Thyroid gland (tissue), 4 donors: Measurements from ENCODE around the gene TROAP. TPM values are rescaled to one million over a fixed set of nuclear protein-coding genes. Genes with fewer than 3 reads are reported as not detected.

Experiments used
- DNase-seq, 2 donors: peaks; one replicate each; pipeline ENCODE4 v3.0.0-alpha.2; 2019
- H3K27ac ChIP-seq, 3 donors: fragments of 200-600 bp; sonication (generic); 1 replicate in 2 of 3; 2 replicates in 1 of 3; pipeline ENCODE4 v1.5.1; 2016 to 2019; ENCODE audit warnings: mild to moderate bottlenecking in 1 of 3, moderate library complexity in 1 of 3
- H3K27me3 ChIP-seq: fragments of 200-600 bp; sonication (generic); one replicate; pipeline ENCODE4 v1.5.1; 2019
- H3K36me3 ChIP-seq, 2 donors: fragments of 200-600 bp; sonication (generic); one replicate each; pipeline ENCODE4 v1.5.1; 2016 to 2019
- H3K4me1 ChIP-seq, 2 donors: fragments of 200-600 bp; sonication (generic); one replicate each; pipeline ENCODE4 v1.5.1; 2017 to 2019
- H3K4me3 ChIP-seq, 3 donors: fragments of 200-600 bp; sonication (generic); replicated peaks in 1 of 3; 1 replicate in 2 of 3; 2 replicates in 1 of 3; pipeline ENCODE4 v1.5.1; 2016; ENCODE audit warnings: mild to moderate bottlenecking in 1 of 3
- H3K9me3 ChIP-seq: fragments of 200-600 bp; sonication (generic); one replicate; pipeline ENCODE4 v1.5.1; 2017
- POLR2A ChIP-seq, 2 donors: fragments of 450-650 bp; IDR thresholded peaks; one replicate each; pipeline ENCODE4 v1.6.1; 2017; ENCODE audit warnings: antibody characterized with exemption in 2 of 2, mild to moderate bottlenecking in 2 of 2, moderate library complexity in 1 of 2
- WGBS, 2 donors: methylation state at CpG; one replicate each; pipeline ENCODE4 v1.1.5; 2017; 5-methylcytosine and 5-hydroxymethylcytosine counted together
- intact Hi-C: fragments of 100-400 bp; cut with DNase I; formaldehyde crosslinking; loops from one replicate; pipeline ENCODE4 v1.15.1; 2023
- total RNA-seq, 4 donors: library from RNA; depleted of rRNA; stranded (reverse); fragments of >200 nt; gene quantifications; one replicate each; pipeline ENCODE4 v1.2.3, GENCODE V29; 2016
- TF ChIP-seq, protein P1 (sequence below), 6 experiments: fragments of 200-600 bp in 3 of 6; fragments of 450-650 bp in 3 of 6; sonication (generic) in 3 of 6; IDR thresholded peaks; one replicate each; pipeline ENCODE4 v1.5.1; 2016 to 2019; ENCODE audit warnings: antibody characterized with exemption in 6 of 6, mild to moderate bottlenecking in 2 of 6, inconsistent platforms in 1 of 6, moderate library complexity in 1 of 6

The TROAP gene
- total RNA-seq, 4 donors from 2014 or later: 0.56 to 2.6 (median 0.96) TPM; not detected in 1

DNA sequence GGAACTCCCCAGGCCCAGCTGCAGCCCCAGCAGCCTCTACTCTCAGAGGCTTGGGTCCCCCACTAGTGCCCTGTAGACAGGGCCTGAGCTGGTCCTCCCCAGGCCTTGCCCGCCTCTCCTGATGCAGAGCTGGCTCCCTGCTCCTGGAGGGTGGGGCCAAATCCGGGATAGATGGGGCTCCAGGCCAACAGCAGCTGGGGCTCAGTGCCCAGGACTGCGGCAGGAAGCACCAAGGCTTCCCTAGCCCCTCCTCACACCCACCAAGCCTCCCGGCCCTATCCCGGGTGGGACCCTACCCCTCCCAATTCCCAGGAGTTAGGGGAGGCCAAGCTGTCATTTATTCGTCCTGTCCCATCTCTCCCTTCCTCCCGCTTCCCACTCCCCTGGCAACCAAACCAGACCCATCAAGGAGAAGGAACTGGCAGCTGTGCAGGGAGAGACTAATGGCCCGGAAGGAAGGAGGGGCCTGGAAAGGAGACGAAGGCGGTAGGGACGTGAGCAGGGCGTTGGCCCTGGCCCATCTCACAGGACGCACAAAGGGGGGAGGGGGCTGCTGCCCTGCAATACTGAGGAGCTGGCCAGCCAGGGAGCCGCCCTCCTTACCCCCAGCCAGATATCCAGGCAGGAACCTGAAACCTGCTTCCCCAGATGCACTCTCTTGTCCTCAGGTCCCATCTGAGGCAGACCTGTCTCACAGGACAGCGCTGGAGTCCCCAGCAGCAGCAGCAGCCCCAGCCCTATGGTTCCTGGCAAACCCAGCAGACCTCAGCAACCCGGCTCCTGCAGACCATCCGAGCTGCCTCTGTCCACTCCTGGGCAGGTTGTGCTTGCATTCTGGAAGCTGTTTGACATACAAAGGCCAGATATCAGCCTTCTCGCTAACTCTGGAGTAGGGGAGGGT lies 29.7 kb upstream of the TROAP start:
- intact Hi-C loops: loop anchor here (5.0 kb wide), 1 partner anchor 39 kb away; no protein-coding TSS in a partner anchor
- no peak for DNase-seq
- Histone ChIP-seq H3K27ac (no peak overlapping the region), H3K4me1 (peaks cover 18 to 22% of the 10 kb centered on the region in 2 donors), H3K4me3 (no peak overlapping the region), H3K27me3 (peaks cover 12% of the 10 kb centered on the region), H3K36me3 (no peaks in the 10 kb centered on the region), H3K9me3 (no peaks in the 10 kb centered on the region)
- TF ChIP-seq, protein P1, sequence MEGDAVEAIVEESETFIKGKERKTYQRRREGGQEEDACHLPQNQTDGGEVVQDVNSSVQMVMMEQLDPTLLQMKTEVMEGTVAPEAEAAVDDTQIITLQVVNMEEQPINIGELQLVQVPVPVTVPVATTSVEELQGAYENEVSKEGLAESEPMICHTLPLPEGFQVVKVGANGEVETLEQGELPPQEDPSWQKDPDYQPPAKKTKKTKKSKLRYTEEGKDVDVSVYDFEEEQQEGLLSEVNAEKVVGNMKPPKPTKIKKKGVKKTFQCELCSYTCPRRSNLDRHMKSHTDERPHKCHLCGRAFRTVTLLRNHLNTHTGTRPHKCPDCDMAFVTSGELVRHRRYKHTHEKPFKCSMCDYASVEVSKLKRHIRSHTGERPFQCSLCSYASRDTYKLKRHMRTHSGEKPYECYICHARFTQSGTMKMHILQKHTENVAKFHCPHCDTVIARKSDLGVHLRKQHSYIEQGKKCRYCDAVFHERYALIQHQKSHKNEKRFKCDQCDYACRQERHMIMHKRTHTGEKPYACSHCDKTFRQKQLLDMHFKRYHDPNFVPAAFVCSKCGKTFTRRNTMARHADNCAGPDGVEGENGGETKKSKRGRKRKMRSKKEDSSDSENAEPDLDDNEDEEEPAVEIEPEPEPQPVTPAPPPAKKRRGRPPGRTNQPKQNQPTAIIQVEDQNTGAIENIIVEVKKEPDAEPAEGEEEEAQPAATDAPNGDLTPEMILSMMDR (IDR thresholded peaks at IDR 0.05): no peak
- 40 to 61% methylated on average over 14 to 15 of the region's 18 CpGs for WGBS, 2 donors

DNA sequence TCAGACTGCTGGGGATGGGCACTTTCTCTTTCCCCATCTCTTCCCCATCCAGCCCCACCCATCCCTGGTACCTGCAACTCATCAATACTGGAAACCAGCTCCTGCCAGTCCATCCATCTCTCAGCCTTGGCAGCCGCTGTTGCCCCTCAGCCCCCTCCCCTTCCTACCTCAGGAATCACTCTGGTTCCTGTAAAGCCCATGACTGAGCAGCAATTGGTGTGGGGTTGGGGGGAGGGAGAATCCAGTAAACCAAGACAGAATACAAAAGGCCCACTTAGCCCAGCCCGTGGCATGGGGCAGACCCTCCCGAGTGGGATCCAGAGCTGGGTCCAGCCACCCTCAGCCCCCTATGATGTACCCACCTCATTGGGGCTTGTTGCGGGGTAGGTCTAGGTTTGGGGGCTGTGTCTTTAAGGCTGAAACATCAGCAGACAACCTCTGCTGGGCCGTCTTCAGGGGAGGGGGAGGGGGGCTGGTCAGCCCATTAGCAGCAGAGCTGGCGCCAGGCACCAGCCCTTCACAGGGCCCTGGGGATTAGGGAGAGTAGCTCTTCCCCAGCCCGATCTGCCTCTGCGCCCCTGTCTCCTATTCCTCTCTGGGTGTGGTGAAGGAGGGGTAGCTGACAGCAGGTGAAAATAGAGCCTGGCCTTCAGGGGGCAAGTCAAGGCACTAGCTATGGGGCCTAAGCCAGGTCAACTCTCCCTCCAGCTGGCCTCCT lies 28.8 kb upstream of the TROAP start:
- Histone ChIP-seq H3K27ac (no peak overlapping the region), H3K4me3 (no peak overlapping the region), H3K9me3 (no peaks in the 10 kb centered on the region), H3K36me3 (no peaks in the 10 kb centered on the region), H3K4me1 (peaks cover 18 to 22% of the 10 kb centered on the region in 2 donors), H3K27me3 (peaks cover 16% of the 10 kb centered on the region)
- TF ChIP-seq POLR2A (IDR thresholded peaks at IDR 0.05): no peak
- TF ChIP-seq, protein P1 (IDR thresholded peaks at IDR 0.05): no peak
- DNase-seq: no peak
- 88 to 92% methylated on average over 7 to 8 of the region's 8 CpGs for WGBS, 2 donors
- intact Hi-C loops: loop anchor here (5.0 kb wide), 1 partner anchor 38 kb away; no protein-coding TSS in a partner anchor

DNA sequence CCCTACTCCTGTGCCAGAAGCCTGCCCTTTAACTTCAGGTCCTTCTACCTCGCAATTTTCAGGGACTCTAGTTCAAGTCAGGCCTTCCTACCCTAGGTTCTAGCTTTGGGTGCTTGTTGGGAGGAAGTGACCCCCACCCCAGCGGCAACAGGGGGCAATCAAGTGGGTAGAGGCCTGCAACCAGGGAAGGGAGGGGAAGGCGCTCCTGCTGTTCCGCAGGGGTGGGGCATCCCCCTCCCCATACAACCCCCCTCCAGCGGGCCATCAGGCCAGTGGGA lies 28.3 kb upstream of the TROAP start:
- intact Hi-C loops: loop anchor here (5.0 kb wide), 1 partner anchor 38 kb away; no protein-coding TSS in a partner anchor
- 59 to 64% methylated on average over 2 to 3 of the region's 5 CpGs for WGBS, 2 donors

DNA sequence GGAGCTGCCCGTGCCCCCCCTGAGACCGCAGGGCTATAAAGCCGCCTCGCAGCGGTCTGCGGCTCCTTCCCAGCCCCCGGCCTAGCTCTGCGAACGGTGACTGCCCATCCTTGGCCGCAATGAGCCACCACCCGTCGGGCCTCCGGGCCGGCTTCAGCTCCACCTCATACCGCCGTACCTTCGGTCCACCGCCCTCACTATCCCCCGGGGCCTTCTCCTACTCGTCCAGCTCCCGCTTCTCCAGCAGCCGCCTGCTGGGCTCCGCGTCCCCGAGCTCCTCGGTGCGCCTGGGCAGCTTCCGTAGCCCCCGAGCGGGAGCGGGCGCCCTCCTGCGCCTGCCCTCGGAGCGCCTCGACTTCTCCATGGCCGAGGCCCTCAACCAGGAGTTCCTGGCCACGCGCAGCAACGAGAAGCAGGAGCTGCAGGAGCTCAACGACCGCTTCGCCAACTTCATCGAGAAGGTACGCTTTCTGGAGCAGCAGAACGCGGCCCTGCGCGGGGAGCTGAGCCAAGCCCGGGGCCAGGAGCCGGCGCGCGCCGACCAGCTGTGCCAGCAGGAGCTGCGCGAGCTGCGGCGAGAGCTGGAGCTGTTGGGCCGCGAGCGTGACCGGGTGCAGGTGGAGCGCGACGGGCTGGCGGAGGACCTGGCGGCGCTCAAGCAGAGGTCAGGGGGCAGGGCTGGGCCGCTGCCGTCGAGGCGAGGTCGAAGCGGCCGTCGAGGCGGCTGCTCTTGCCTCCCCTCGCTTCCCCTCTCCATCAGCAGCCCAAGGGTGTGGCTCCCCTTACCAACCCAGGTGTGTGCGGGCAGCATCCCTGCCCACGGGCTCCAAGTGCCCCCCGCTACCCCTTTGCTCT lies 27.7 kb upstream of the TROAP start, which contains the start of gene PRPH:
TSS of gene PRPH (plus strand) at position 66 of the 855 bp plus-strand sequence. CDS start at position 120, 54 bp downstream.
- intact Hi-C loops: no loop called here
- Histone ChIP-seq H3K4me3 (no peak within 1 kb of the TSS), H3K9me3 (no peaks in the 10 kb centered on the region), H3K36me3 (no peaks in the 10 kb centered on the region), H3K4me1 (peaks cover 18 to 22% of the 10 kb centered on the region in 2 donors), H3K27ac (no peak within 1 kb of the TSS), H3K27me3 (peaks cover 16% of the 10 kb centered on the region)
- 15 to 18% methylated on average over 14 to 27 of the region's 82 CpGs for WGBS, 2 donors
- TF ChIP-seq, protein P1 (IDR thresholded peaks at IDR 0.05): peak in 1 of 6 experiments; percentile 4
- TF ChIP-seq POLR2A (IDR thresholded peaks at IDR 0.05): no peak
- DNase-seq: peak; percentile 70 to 78

More for the DNA sequence above, 28.3 kb upstream of the TROAP start:
- Histone ChIP-seq H3K9me3 (no peaks in the 10 kb centered on the region), H3K27me3 (peaks cover 16% of the 10 kb centered on the region), H3K27ac (no peak overlapping the region), H3K4me1 (peaks cover 18 to 22% of the 10 kb centered on the region in 2 donors), H3K4me3 (no peak overlapping the region), H3K36me3 (no peaks in the 10 kb centered on the region)
- no peak for DNase-seq
- TF ChIP-seq, protein P1 (IDR thresholded peaks at IDR 0.05): no peak
- no peak for TF ChIP-seq POLR2A (IDR thresholded peaks at IDR 0.05)
